DMS 273 (cell line): ENCODE results near the gene SHC3.

Source experiments
- DNase-seq: peaks from one replicate; lab custom pipeline; 2025; ENCODE audit not compliant: unreplicated experiment; lab: John Stamatoyannopoulos, UW

The SHC3 gene

GRCh38 chr9:89029788-89030187 is 148.8 kb downstream of the SHC3 start:
- DNase-seq, result no peak

- DNase-seq, result no peak
Observed at GRCh38 chr9:89026876-89027275, 151.7 kb downstream of the SHC3 start.

GRCh38 chr9:89025553-89025952 is 153.1 kb downstream of the SHC3 start:
- no peak for DNase-seq

GRCh38 chr9:89024727-89025126 is 153.9 kb downstream of the SHC3 start:
- DNase-seq, result no peak

- no peak for DNase-seq
Observed at GRCh38 chr9:89023740-89024139, 154.9 kb downstream of the SHC3 start.

- DNase-seq, result no peak
Observed at GRCh38 chr9:89022902-89023301, 155.7 kb downstream of the SHC3 start.

- DNase-seq, result no peak
Observed at GRCh38 chr9:89022001-89022759, 156.4 kb downstream of the SHC3 start.

GRCh38 chr9:89021154-89021803 is 157.3 kb downstream of the SHC3 start:
- no peak for DNase-seq

- no peak for DNase-seq
Observed at GRCh38 chr9:89020754-89021153, 157.9 kb downstream of the SHC3 start.

- no peak for DNase-seq
Observed at GRCh38 chr9:89015336-89015735, 163.3 kb downstream of the SHC3 start.

GRCh38 chr9:89014153-89014552 is 164.5 kb downstream of the SHC3 start:
- DNase-seq, result no peak

- no peak for DNase-seq
Observed at GRCh38 chr9:89013660-89014059, 165.0 kb downstream of the SHC3 start.

- DNase-seq, result no peak
Observed at GRCh38 chr9:89012294-89013042, 166.2 kb downstream of the SHC3 start.

- no peak for DNase-seq
Observed at GRCh38 chr9:89011683-89012082, 166.9 kb downstream of the SHC3 start.

GRCh38 chr9:89010526-89011111 is 168.0 kb downstream of the SHC3 start:
- DNase-seq, result peak; percentile 54

GRCh38 chr9:89010056-89010455 is 168.6 kb downstream of the SHC3 start:
- DNase-seq, result no peak

- DNase-seq, result no peak
Observed at GRCh38 chr9:89009546-89009840, 169.1 kb downstream of the SHC3 start.

- DNase-seq, result peak; percentile 37
Observed at GRCh38 chr9:89008744-89009545, 169.7 kb downstream of the SHC3 start.

GRCh38 chr9:89008055-89008743 is 170.4 kb downstream of the SHC3 start:
- peak; percentile 65 for DNase-seq
